Spleen (tissue), 11 donors: Measurements from ENCODE around the gene GARRE1. TPM values are rescaled to one million over a fixed set of nuclear protein-coding genes. Genes with fewer than 3 reads are reported as not detected.

ENCODE experiments used
- DNase-seq: peaks from one replicate; pipeline ENCODE4 v3.0.0-alpha.2; 2020
- H3K27ac ChIP-seq, 8 donors: fragments of 200-600 bp; sonication (generic) in 7 of 8; 1 replicate in 4 of 8; 2 replicates in 4 of 8; pipeline versions ENCODE4 v1.5.0 to v1.8.0; 2016 to 2021; ENCODE audit warnings: inconsistent platforms in 4 of 8, mild to moderate bottlenecking in 4 of 8, moderate library complexity in 1 of 8
- H3K27me3 ChIP-seq, 7 donors: fragments of 200-600 bp; sonication (generic) in 6 of 7; replicated peaks in 1 of 7; 1 replicate in 4 of 7; 2 replicates in 3 of 7; pipeline versions ENCODE4 v1.5.0 to v1.8.0; 2016 to 2021; ENCODE audit warnings: inconsistent platforms in 3 of 7, mild to moderate bottlenecking in 1 of 7
- H3K36me3 ChIP-seq, 6 donors: fragments of 200-600 bp; sonication (generic) in 5 of 6; 1 replicate in 4 of 6; 2 replicates in 2 of 6; pipeline versions ENCODE4 v1.5.0 to v1.8.0; 2016 to 2021; ENCODE audit warnings: inconsistent platforms in 2 of 6
- H3K4me1 ChIP-seq, 6 donors: fragments of 200-600 bp; sonication (generic) in 5 of 6; 1 replicate in 3 of 6; 2 replicates in 3 of 6; pipeline versions ENCODE4 v1.5.0 to v1.8.0; 2016 to 2021; ENCODE audit warnings: inconsistent platforms in 3 of 6
- H3K4me3 ChIP-seq, 8 donors: fragments of 200-600 bp; sonication (generic) in 7 of 8; 1 replicate in 4 of 8; 2 replicates in 4 of 8; pipeline versions ENCODE4 v1.5.0 to v1.8.0; 2016 to 2021; ENCODE audit warnings: inconsistent platforms in 4 of 8, mild to moderate bottlenecking in 4 of 8, moderate library complexity in 2 of 8
- H3K9me3 ChIP-seq, 8 donors: fragments of 200-600 bp; sonication (generic) in 7 of 8; 1 replicate in 4 of 8; 2 replicates in 4 of 8; pipeline versions ENCODE4 v1.5.0 to v1.8.0; 2016 to 2021; ENCODE audit warnings: inconsistent platforms in 4 of 8
- CTCF ChIP-seq, 11 experiments: fragments of 200-600 bp in 7 of 11; fragments of 450-650 bp in 4 of 11; sonication (generic) in 4 of 11; IDR thresholded peaks in 8 of 11; conservative IDR thresholded peaks in 3 of 11; 1 replicate in 7 of 11; 2 replicates in 4 of 11; pipeline versions ENCODE4 v1.4.0 to v1.8.0; 2016 to 2021; ENCODE audit warnings: antibody characterized with exemption in 11 of 11, inconsistent platforms in 4 of 11, mild to moderate bottlenecking in 1 of 11
- POLR2A ChIP-seq, 3 donors: fragments of 450-650 bp; IDR thresholded peaks; one replicate each; pipeline ENCODE4 v1.5.1; 2017; ENCODE audit warnings: antibody characterized with exemption in 3 of 3, mild to moderate bottlenecking in 1 of 3
- POLR2AphosphoS5 ChIP-seq, 3 donors: sonication (generic); formaldehyde crosslinking; IDR thresholded peaks; one replicate each; pipeline ENCODE4 v1.5.1; 2017; ENCODE audit warnings: antibody characterized with exemption in 3 of 3
- WGBS, 5 donors: extraction: QIAGEN DNeasy Blood & Tissue Kit in 3 of 5; methylation state at CpG; one replicate each; pipeline versions ENCODE4 v1.1.5 to v1.1.7; 2013 to 2018; 5-methylcytosine and 5-hydroxymethylcytosine counted together
- intact Hi-C: fragments of 100-400 bp; cut with DNase I; formaldehyde crosslinking; loops from one replicate; pipeline ENCODE4 v1.15.0; 2023; ENCODE audit warnings: low total_unique reads
- polyA plus RNA-seq, 3 donors: library from polyadenylated mRNA; stranded (reverse); fragments of 200-250 nt; gene quantifications; one replicate each; pipeline ENCODE4 v1.2.1, GENCODE V29; 2013
- total RNA-seq, 7 donors: library from RNA; depleted of rRNA in 3 of 7; stranded (reverse); fragments of >200 nt in 3 of 7; fragmentation: NEBNext Ultra II Directional in 4 of 7; extraction: Animal tissue kit (Norgen Biotek cat#: 25700) in 4 of 7; gene quantifications; one replicate each; pipeline versions ENCODE4 v1.1.0 to v1.2.1, GENCODE V29; 2016 to 2021
- donor health status: healthy with polysubstance abuse.
- donor health status: DM: no; HTN: no; CAD: no; lungs with moderate emphysema.
- donor health status: DM: no; HTN: no; CAD: no.
- donor health status: Bipolar disorder and iron deficiency.
- donor health status: healthy.
- donor health status: DM: no; HTN: no; CAD: no.
- donor health status: DM: yes; HTN: yes; CAD: no.

GARRE1 gene
- total and polyA plus RNA-seq, 10 donors = 6.2 to 70.6 (median 43.4) TPM

DNA sequence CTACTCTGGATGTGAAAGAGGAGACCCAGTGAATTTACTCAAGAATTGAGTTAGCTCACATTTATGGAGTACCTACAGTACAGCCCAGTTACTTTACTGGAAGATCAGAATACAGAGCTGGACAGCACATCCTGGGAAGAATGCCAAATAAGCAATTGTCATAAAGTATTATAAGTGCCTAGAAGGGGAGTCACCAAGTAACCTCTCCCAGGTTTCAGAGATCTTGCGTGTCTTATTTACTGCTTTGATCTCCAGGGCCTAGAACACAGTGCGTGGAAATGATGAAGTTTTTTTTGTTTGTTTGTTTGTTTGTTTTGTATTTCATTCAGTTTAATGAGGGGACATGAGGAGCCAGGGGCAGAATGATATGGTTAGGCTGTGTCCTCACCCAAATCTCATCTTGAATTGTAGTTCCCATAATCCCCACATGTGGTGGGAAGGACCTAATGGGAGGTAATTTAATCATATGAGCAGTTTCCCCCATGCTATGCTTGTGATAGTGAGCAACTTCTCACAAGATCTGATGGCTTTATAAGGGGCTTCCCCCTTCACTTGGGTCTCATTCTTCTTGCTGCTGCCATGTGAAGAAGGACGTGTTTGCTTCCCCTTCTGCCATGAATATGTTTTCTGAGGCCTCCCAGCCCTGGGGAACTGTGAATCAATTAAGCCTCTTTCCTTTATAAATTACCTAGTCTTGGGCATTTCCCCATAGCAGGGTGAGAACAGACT, 5.2 kb downstream of the GARRE1 start:
- Histone ChIP-seq H3K4me3 (no peak overlapping the region), H3K27me3 (peaks cover 0 to 7% (median 0%) of the 10 kb centered on the region in 7 donors), H3K36me3 (peaks cover 0 to 6% (median 0%) of the 10 kb centered on the region in 6 donors), H3K27ac (no peak overlapping the region), H3K9me3 (no peaks in the 10 kb centered on the region), H3K4me1 (peaks cover 13 to 87% (median 36%) of the 10 kb centered on the region in 6 donors)
- TF ChIP-seq POLR2AphosphoS5 (IDR thresholded peaks at IDR 0.05) = no peak
- TF ChIP-seq CTCF (IDR thresholded peaks at IDR 0.05 in 8 of 11, conservative IDR thresholded peaks at IDR 0.05 in 3 of 11) = no peak
- TF ChIP-seq POLR2A (IDR thresholded peaks at IDR 0.05) = no peak
- no peak for DNase-seq
- 66 to 78% (median 75%) methylated on average over 3 of the region's 3 CpGs for WGBS, 5 donors
- intact Hi-C loops = no loop called here

GRCh38 chr19:34260771-34261173, 6.4 kb downstream of the GARRE1 start:
- WGBS, 5 donors = 65 to 75% (median 70%) methylated on average over 6 of the region's 6 CpGs
- no peaks in the 10 kb centered on the region for H3K27me3 ChIP-seq
- peaks cover 0 to 6% (median 0%) of the 10 kb centered on the region in 6 donors for H3K36me3 ChIP-seq
- peaks cover 9 to 90% (median 39%) of the 10 kb centered on the region in 6 donors for H3K4me1 ChIP-seq
- no peaks in the 10 kb centered on the region for H3K9me3 ChIP-seq
- H3K27ac ChIP-seq = peak overlapping the region in 1 of 8 donors; percentile 41
- intact Hi-C loops = no loop called here
- TF ChIP-seq POLR2A (IDR thresholded peaks at IDR 0.05) (no peak), POLR2AphosphoS5 (IDR thresholded peaks at IDR 0.05) (no peak), CTCF (IDR thresholded peaks at IDR 0.05 in 8 of 11, conservative IDR thresholded peaks at IDR 0.05 in 3 of 11) (no peak)
- H3K4me3 ChIP-seq = no peak overlapping the region
- DNase-seq = no peak

DNA sequence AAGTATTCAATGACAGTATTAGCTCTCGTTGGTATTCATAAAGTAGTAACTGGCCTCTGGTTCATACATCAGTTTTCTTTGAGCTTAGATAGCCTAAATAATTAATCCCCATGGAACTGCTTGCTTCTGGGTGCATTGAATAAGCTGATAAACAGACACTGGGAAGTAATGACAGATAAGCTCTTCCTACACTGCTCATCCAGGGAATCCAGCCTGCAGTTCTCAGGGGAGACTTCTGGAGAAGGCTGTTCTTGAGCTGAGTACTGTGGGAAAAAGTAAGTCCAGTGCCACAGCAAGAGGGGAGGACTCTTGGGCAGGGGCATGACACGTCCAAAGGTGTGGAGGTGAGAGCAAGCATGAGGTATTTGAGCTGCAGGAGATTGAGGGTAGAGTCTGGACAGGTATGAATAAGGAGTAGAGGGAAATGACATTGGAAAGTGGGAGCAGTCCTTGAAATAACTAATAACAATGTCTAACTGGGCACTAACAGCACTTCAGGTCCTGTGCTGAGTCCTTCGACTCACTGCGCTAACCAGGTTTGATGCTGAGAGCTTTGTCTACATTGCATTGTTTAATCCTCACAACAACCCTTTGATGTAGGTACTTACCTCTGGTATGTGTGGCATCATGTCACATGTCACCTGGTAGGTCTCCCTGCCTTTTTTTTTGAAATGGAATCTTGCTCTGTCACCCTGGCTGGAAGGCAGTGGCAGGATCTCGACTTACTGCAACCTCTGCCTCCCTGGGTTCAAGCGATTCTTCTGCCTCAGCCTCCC, 7.2 kb downstream of the GARRE1 start:
- Histone ChIP-seq H3K36me3 (peaks cover 0 to 6% (median 0%) of the 10 kb centered on the region in 6 donors), H3K27me3 (no peaks in the 10 kb centered on the region), H3K4me1 (peaks cover 7 to 90% (median 32%) of the 10 kb centered on the region in 6 donors), H3K9me3 (no peaks in the 10 kb centered on the region), H3K4me3 (no peak overlapping the region), H3K27ac (peak overlapping the region in 1 of 8 donors; percentile 41)
- no peak for TF ChIP-seq POLR2AphosphoS5 (IDR thresholded peaks at IDR 0.05)
- TF ChIP-seq POLR2A (IDR thresholded peaks at IDR 0.05) = no peak
- TF ChIP-seq CTCF (IDR thresholded peaks at IDR 0.05 in 8 of 11, conservative IDR thresholded peaks at IDR 0.05 in 3 of 11) = no peak
- no peak for DNase-seq
- intact Hi-C loops = no loop called here
- 86 to 91% (median 88%) methylated on average over 6 of the region's 6 CpGs for WGBS, 5 donors

DNA sequence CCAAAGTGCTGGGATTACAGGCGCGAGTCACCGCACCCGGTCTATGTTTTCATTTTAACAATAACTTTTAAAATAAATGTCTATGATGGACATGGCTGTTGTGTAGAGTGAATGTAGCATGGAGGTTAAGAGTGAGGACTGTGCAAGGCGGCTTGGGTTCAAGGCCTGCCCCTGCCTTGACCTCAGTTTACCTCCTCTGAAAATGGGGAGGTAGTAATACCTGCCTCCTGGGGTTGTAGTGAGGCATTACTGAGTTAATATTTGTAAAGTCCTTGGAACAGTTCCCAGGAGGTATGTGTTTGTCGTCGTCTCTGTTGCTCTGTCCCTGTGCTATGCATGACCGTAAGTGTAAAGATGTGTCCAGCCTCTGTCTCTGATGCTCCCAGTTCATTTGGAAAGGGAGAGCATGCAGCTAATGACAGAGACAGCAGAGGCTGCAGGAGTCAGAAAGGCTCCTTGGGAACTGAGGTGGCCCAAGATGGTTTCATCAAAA, 9.4 kb downstream of the GARRE1 start:
- Histone ChIP-seq H3K9me3 (no peaks in the 10 kb centered on the region), H3K4me3 (no peak overlapping the region), H3K4me1 (peaks cover 9 to 91% (median 41%) of the 10 kb centered on the region in 6 donors), H3K27me3 (no peaks in the 10 kb centered on the region), H3K27ac (peak overlapping the region in 2 of 8 donors; percentile 22 to 89), H3K36me3 (peaks cover 0 to 3% (median 0%) of the 10 kb centered on the region in 6 donors)
- TF ChIP-seq POLR2AphosphoS5 (IDR thresholded peaks at IDR 0.05) (no peak), POLR2A (IDR thresholded peaks at IDR 0.05) (no peak), CTCF (IDR thresholded peaks at IDR 0.05 in 8 of 11, conservative IDR thresholded peaks at IDR 0.05 in 3 of 11) (no peak)
- DNase-seq = no peak
- intact Hi-C loops = no loop called here
- 87 to 95% (median 89%) methylated on average over 8 of the region's 8 CpGs for WGBS, 5 donors
